GM18858 (cell line): ENCODE data around the gene FAM221A.
"Not testable (repeated sequence)": the region's sequence is repeated elsewhere in the genome, so short reads cannot be mapped to it uniquely, and the experiment has no call there.

Experiments
- ATAC-seq: cut with Tn5 transposase; IDR thresholded peaks from one replicate; pipeline ENCODE4 v1.9.1; 2021; ENCODE audit not compliant: unreplicated experiment

FAM221A gene

DNA sequence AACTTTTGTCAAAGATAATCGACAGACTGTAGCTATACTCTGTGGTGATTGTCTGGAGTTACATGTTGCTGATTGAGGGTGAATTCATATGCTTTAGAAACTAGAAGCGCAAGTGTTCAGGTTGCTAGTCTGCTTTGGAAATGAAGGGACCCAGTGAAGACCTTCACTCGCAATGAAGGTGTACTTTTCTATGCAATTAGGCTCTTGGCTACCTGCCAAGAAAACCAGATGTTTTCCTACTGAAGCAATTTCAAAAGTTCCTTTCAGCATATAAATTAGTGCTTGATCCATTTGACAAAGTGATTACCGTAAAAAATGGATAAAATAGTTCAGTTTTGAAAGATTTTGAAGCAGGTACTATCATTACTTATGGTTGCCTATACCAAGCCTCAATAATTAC, 20.0 kb downstream of the FAM221A start:
- ATAC-seq = no peak

DNA sequence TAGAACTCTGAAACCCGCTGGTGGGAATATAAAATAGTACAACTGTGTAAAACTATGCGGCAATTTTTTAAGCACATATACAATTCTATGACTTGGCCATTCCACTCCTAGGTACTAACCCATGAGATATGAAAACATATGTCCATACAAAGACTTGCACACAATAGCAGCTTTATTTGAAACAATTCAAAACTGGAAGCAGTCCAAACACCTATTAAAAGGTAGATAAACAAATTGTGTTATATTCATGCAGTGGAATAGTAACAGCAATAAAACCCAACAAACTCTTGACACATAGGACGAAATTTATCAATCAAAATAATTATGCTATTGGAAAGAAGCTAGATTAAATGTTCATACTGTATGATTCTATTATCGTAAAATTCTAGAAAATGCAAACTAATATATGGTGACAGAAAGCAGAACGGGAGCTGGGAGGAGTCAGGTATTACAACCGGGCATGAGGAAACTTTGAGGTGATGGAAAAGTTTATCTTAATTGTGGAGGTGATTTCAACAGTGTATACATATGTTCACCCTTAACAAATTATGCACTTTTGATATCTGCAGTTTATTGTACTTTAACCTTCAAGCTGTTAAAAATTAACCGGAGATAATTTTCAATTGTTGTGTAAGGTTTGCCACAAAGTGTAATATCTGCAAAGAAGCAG, 29.2 kb downstream of the FAM221A start:
- no peak for ATAC-seq

DNA sequence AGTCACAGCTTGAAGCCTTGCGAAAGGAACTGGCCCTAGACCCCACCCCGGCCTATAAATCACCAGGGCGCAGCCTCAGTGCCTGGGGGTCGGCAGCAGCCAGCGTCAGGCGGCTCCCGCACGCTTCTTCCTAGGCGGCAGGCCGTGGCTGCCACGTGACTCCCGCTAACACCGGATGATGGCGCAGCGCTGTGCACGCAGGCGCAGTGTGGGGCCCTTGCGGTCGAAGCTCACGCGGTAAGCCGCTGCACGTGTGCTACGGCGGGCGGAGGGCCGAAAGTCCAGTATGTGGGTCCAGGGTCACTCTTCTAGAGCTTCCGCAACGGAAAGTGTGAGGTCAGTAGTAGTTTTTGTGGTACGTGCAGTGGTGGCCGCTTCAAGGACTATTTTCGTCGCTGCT, 30.0 kb downstream of the FAM221A start, which contains the start of gene STK31:
STK31 (plus strand) TSS at position 220 of the 400 bp plus-strand sequence; CDS start at position 287, 67 bp downstream.
- ATAC-seq = no peak

DNA sequence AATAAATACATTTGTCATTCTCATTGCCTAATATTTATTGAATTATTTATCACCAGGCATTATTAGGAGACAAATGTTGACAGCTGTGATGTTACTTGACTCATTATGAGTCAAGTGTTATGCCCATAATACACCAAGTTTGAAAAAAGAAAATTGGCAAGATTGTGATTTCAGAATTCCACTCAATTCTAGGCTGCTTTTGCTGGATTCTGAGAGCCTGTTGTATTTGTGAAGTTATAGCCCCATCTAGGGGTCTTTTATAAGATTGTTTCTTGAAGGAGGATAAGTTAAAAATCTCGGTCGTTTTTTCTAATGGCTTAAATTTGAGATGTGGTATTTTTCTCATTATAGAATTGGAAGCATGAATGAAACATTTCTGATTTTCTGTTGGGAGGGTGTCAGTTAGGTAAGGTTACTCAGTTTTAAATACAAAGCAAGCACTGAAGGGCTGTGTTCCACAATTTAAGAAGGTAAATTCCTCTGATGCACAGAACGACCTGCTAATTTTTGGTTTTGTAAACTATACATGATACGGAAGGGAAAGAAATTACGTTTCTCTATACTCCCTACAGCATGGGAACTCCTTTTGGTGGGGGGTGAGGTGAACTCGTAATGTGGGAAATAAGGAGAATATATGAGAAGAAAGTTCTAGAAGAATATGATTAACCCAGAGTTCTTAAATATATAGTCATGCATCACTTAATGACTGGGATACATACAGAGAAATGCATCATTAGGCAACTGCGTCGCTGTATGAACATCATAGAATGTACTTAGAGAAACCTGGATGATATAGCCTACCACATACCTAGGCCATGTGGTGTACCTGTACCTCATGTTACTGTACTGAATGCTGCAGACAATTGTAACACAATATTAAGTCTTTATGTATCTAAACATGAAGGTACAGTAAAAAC, 32.6 kb downstream of the FAM221A start:
- no peak for ATAC-seq

DNA sequence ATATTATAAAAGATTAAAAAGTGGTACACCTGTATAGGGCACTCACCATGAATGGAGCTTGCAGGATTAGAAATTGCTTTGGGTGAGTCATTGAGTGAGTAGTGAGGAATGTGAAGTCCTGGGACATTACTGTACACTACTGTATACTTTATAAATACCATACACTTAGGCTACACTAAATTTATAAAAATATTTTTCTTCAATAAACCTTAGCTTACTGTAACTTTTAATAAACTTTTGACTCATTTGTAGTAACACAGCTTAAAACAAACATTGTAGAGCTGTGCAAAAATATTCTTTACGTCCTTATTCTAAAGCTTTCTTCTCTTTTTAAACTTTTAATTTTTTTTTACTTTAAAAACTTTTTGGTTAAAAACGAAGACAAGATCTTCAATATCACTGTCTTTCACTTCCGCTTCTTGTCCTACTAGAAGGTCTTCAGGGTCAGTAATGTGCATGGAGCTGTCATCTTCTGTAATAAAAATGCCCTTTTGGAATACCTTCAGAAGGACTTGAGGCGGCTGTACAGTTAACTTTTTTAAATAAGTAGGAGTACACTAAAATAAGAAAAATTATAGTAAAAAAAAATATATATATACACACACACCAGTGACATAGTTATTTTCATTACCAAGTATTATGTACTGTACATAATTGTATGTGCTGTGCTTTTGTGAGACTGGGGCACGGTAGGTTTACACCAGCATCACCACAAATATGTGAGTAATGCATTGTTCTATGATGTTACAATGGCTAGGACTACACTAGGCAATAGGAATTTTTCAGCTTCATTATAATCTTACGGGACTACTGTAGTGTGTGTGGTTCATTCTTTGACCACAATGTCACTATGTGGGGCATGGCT, 33.5 kb downstream of the FAM221A start:
- ATAC-seq = no peak

DNA sequence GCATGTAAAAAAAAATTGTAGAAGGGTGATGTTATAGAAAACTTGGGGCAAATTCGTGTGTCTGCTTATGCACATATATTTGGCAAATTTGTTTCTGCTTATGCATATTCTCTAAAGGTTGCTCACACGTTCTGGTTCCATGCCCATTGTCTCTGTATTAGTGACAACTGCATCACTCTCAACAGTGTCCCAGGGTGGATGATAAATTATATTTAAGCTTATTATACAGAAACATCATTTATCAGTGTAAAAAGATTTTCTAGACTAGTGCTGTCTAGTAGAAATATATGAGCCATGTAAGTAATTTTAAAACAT, 34.1 kb downstream of the FAM221A start:
- no peak for ATAC-seq

DNA sequence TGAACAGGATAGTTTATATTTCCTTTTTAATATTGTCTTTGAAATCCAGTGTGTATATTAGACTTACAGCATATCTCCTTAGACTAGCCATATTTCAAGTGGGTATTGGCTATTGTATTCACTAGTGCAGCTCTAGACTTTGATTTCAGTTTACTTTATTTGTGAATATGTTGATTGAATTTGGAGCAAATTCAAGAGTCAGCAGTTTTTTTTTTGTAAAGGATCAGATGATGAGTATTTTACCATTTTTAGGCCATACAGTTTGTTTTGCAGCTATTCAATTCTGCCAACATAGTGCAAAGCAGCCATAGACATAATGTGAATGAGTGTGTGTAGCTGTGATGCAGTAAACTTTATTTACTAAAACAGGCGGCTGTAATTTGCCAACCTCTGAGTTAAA, 34.6 kb downstream of the FAM221A start:
- no peak for ATAC-seq

DNA sequence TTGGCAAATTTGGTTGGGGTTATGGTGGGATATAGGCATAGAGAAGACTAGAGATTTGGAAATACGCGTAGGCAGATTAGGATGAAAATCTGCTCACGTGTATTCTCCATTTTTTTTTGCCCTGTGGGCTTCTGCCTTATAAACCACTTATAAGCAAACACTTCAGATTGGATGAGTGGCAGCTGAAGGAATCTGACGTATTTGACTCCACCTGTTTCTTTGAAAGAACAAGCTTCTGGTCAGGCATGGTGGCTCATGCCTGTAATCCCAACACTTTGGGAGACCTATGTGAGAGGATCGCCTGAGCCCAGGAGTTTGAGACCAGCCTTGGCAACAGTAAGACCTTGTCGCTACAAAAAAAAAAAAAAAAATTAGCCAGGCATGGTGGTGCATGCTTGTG, 35.1 kb downstream of the FAM221A start:
- ATAC-seq = no peak

DNA sequence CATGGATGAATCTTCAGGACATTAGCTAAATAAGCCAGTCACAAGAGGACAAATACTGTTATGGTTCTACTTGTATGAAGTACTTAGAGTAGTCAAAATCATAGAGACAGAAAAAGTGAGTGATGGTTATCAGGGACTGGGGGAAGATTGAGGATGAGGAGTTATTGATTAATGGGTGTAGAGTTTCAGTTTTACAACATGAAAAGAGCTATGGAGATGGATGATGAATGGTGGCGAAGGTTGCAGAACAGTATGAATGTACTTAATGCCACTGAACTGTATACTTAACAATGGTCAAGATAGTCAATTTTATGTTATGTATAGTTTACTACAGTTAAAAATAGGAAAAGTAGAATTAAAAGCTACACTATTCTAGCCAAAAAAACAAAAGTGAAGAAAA, 37.8 kb downstream of the FAM221A start:
- no peak for ATAC-seq

DNA sequence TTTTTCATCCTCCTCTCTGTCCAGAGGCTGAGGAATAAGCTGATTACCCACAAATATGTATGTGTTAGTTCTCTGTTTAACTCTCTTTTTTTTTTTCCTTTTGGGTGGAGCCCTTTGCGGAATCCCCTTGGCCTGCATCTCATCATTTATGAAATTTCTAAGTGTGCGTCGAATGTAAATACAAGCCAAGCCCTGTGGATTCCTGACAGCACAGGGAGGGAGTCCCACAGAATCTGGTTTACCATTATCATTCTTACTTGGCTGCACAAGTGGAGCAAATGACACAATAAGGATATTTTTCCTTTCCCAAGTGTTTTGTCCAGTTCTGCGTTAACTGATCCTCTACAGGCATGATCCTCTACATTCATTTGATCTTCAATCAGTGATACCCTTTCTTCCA, 41.5 kb downstream of the FAM221A start:
- ATAC-seq = no peak

DNA sequence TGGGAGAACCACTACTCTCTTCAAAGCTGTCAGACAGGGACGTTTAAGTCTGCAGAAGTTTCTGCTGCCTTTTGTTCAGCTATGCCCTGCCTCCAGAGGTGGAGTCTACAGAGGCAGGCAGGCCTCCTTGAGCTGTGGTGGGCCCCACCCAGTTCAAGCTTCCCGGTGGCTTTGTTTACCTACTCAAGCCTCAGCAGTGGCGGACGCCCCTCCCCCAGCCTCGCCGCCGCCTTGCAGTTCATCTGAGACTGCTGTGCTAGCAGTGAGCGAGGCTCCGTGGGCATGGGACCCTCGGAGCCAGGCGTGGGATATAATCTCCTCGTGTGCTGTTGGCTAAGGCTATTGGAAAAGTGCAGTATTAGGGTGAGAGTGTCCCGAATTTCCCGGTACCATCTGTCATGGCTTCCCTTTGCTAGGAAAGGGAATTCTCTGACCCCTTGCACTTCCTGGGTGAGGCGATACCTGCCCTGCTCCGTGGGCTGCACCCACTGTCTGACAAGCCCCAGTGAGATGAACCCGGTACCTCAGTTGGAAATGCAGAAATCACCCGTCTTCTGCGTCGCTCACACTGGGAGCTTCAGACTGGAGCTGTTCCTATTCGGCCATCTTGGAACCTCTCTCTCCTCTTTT, 42.7 kb downstream of the FAM221A start:
- not testable (repeated sequence) for ATAC-seq

DNA sequence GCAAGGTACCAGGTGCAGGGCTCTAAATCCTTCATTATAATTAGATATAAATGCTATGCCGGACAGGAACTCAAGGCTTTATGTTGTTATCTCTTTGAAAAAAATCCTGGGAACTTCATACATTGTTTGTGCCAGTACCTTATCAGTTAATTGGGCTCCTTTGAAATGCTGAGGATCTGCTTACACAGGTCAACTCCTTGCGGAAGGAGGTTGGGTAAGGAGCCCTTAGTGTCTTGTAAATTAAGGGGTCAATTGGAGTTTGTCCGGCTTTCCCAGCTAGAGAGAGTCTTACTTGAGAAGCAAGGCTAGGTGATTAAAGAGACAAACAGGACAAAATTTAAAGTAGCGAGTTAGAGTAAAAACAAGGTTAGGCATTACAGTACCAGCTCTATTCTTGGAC, 44.1 kb downstream of the FAM221A start:
- not testable (repeated sequence) for ATAC-seq

DNA sequence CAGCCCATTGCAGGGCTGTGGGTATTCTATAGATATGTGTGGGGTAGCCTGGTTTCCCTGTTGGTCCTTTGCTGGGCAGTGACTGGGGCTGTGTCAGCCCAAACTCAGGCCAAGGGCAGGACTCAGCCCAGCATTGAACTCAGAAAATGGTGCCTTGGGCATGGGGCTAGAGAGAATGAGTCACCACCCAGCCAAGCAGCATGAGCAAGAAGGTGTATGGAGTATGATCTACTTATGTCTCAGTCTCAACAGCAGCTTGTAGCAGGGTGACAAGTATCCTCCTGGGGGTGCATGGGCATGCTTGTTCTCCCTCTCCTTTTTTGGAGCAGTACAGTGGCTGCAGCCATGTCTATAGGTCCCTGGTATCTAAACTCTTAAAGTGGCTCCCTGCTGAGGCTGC, 62.1 kb downstream of the FAM221A start:
- ATAC-seq = no peak

DNA sequence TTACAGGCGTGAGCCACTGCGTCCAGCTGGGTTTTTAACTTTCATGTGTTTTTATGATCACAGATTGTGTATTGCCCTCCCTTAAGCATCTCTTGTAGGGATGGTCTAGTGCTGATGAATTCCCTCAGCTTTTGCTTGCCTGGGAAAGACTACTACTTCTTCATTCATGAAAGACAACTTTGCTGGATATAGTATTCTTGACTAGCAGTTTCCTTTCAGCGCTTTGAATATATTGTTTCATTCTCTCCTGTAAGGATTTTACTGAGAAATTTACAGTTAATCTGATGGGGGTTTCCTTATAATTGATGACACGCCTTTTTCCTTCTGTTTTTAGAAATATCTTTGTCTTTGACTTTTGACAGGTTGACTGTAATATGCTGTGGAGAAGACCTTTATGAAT, 63.2 kb downstream of the FAM221A start:
- ATAC-seq = no peak

DNA sequence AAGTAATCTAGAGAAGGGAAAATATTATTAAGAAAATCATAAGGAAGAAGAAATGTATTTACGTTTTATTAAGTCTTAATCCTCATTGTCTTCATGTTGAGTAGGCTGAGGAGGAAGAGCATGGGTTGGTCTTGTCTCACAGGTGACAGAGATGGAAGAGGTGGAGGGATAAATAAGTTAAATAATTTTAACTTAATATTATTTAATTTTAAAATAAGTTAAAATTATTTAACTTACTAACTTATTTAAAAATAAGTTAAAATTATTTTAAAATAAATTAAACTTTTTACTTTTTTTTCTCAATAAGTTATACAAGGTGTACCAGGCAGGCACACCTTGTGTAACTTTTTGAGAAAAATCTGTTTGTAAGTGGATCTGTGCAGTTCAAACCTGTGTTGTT, 66.6 kb downstream of the FAM221A start:
- ATAC-seq = no peak

DNA sequence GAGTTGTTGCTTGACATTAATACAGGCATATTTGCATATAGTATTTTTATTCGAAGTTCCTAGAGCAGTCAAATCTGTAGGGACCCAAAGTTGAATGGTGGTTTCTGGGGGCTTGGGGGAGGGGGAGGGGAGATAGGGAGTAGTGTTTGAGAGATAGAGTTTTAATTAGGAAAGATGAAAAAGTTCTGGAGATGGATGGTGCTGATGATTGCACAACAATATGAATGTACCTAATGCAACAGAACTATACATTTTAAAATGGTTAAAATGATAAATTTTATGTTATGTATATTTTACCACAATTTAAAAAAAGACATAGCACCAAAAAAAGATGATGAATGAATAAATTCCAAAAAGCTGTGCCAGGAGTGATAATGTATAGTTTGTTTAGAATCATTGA, 71.9 kb downstream of the FAM221A start:
- no peak for ATAC-seq
